ENCODE measurements around the gene IL17RE. TPM values are rescaled to one million over a fixed set of nuclear protein-coding genes. Genes with fewer than 3 reads are reported as not detected.

IL17RE gene
- total and polyA plus RNA-seq, 2 donors: 3.6 to 5.9 TPM

DNA sequence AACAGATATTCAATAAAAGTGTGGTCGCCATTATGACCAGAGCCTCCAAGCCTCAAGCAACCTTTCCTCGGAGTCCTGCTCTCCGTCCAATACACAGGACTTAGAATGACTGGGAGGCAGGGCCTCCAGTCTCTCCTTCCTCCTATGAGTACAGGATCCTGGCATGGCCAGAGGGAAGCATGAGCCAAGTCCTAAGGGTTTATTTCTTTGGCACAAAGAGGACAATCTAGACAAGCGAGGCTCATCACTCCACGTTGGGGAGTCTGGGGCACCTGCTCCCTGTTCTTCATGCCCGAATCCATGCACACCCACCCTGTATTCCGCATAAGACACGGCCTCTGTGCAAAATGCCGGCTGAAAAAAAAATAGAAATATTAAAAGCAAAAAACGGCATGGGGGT is 42.7 kb downstream of the IL17RE start:
- H3K27ac ChIP-seq (ENCODE audit: low read depth in 1 of 2, low read length in 1 of 2): no peak overlapping the region
- H3K9me3 ChIP-seq (ENCODE audit: control insufficient read depth in 2 of 2, insufficient read depth in 1 of 2, low read length in 1 of 2): no peaks in the 10 kb centered on the region
- H3K27me3 ChIP-seq (ENCODE audit: control insufficient read depth in 2 of 2, insufficient read depth in 1 of 2, low read length in 1 of 2): no peaks in the 10 kb centered on the region
- DNase-seq (ENCODE audit: low read depth in 6 of 9, low spot score in 9 of 9): no peak
- no peak overlapping the region for H3K4me3 ChIP-seq (ENCODE audit: low read length in 2 of 2)
- H3K4me1 ChIP-seq (ENCODE audit: control insufficient read depth in 2 of 2, insufficient read depth in 2 of 2, low read length in 2 of 2): peaks cover 0 to 9% of the 10 kb centered on the region in 2 donors
- 95% methylated on average over 10 of the region's 10 CpGs for WGBS
- peaks cover 16 to 25% of the 10 kb centered on the region in 2 donors for H3K36me3 ChIP-seq (ENCODE audit: control insufficient read depth in 2 of 2, insufficient read depth in 2 of 2, low read length in 1 of 2)

DNA sequence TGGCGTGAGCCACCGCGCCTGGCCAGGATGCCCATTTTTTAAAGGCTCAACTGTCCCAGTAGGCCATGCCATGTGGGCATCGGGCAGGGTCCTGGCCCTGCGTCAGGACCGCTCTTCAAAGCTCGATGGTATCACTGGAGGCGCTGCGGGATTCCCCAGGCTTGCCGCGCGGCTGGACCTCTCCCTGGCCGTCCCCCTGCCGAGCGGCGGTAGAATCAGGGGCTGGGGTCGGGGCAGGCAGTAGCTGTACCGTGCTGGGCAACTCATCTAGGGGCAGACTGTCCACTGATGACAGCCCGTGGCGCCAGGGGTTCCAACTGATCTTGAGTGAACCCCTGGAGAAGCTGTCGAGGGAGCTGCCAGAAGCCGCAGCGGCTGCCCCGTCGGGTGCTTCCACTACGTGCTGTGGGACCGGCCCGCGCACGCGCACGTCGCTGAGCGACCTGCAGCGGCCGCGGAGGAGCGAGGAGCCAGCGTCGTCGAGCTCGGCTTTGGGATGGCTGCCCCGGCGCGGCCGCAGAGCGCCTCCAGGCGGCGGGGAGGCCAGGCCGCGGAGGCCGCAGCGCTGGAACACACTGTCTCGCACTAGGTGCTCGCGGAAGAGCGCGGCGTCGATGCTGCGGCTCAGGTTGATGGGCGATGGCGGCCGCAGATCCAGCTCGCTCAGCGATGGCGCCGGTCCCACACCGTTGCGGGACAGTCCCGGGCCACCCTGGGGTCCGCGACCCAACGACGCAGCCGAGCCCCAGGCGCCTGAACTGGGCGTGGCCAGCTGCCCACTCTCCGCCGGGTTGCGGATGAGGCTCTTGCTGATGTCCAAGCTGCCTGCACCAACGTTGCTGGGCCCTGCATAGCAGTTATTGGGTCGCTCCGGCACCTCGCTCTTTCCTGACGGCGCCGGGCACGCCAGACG is 43.7 kb downstream of the IL17RE start:
- Histone ChIP-seq H3K36me3 (ENCODE audit: control insufficient read depth in 2 of 2, insufficient read depth in 2 of 2, low read length in 1 of 2) (peaks cover 13 to 18% of the 10 kb centered on the region in 2 donors), H3K4me3 (ENCODE audit: low read length in 2 of 2) (peak overlapping the region; percentile 0 to 53), H3K27me3 (ENCODE audit: control insufficient read depth in 2 of 2, insufficient read depth in 1 of 2, low read length in 1 of 2) (peaks cover 0 to under 1% of the 10 kb centered on the region in 2 donors), H3K9me3 (ENCODE audit: control insufficient read depth in 2 of 2, insufficient read depth in 1 of 2, low read length in 1 of 2) (no peaks in the 10 kb centered on the region), H3K4me1 (ENCODE audit: control insufficient read depth in 2 of 2, insufficient read depth in 2 of 2, low read length in 2 of 2) (peaks cover 0 to 14% of the 10 kb centered on the region in 2 donors), H3K27ac (ENCODE audit: low read depth in 1 of 2, low read length in 1 of 2) (peak overlapping the region in 1 of 2 donors; percentile 14)
- peak; percentile 47 to 93 (median 79) for DNase-seq (ENCODE audit: low read depth in 6 of 9, low spot score in 9 of 9)
- WGBS: 68% methylated on average over 90 of the region's 90 CpGs

DNA sequence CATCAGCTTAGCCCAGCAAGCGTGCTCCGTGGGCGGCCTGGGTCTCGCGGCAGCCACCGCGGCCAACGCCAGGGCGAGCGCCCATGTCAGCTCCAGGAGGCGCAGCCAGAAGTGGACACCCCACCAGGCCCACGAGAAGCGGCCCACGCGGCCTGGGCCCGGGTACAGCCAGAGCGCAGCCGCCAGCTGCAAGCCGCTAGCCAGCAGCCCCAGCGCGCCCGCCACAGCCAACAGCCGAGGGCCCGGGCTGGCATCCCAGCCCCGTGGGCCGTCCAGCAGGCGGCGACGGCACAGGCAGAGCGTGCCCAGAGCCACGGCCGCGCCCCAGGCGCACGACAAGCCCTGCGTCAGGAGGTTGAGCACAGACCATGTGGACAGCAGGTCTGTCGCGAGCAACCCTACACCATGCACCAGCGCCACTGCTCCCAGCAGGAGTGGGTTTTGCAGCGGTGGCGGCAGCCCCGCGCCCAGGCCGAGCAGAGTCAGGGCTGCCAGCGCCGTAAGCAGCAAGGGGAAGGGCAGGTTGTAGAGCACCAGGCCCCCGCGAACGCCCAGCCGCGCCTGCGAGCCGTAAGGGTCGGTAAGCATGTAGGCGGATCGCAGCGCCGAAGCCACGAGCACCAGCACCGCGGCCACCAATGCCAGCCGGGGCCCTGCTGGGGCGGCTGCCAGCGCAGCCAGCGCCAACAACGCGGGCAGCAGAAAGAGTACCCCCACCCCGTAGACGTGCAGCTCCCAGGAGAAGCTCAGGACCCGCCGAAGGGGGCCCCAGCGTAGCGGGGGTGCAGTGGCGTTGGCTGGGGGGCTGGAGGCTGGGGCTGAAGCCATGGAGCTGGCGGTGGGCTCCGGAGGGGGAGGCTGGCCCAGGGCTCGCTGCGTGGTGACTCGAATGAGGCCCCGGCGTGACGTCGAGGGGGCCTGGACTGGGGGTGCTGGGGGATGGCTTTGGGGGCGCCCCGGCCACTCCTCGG is 44.7 kb downstream of the IL17RE start:
- peak overlapping the region in 1 of 2 donors; percentile 13 for H3K4me3 ChIP-seq (ENCODE audit: low read length in 2 of 2)
- H3K4me1 ChIP-seq (ENCODE audit: control insufficient read depth in 2 of 2, insufficient read depth in 2 of 2, low read length in 2 of 2): peaks cover 7 to 21% of the 10 kb centered on the region in 2 donors
- no peak for DNase-seq (ENCODE audit: low read depth in 6 of 9, low spot score in 9 of 9)
- H3K27me3 ChIP-seq (ENCODE audit: control insufficient read depth in 2 of 2, insufficient read depth in 1 of 2, low read length in 1 of 2): peaks cover 0 to 9% of the 10 kb centered on the region in 2 donors
- no peaks in the 10 kb centered on the region for H3K9me3 ChIP-seq (ENCODE audit: control insufficient read depth in 2 of 2, insufficient read depth in 1 of 2, low read length in 1 of 2)
- WGBS: 96% methylated on average over 86 of the region's 86 CpGs
- H3K27ac ChIP-seq (ENCODE audit: low read depth in 1 of 2, low read length in 1 of 2): no peak overlapping the region
- peaks cover 13 to 18% of the 10 kb centered on the region in 2 donors for H3K36me3 ChIP-seq (ENCODE audit: control insufficient read depth in 2 of 2, insufficient read depth in 2 of 2, low read length in 1 of 2)

DNA sequence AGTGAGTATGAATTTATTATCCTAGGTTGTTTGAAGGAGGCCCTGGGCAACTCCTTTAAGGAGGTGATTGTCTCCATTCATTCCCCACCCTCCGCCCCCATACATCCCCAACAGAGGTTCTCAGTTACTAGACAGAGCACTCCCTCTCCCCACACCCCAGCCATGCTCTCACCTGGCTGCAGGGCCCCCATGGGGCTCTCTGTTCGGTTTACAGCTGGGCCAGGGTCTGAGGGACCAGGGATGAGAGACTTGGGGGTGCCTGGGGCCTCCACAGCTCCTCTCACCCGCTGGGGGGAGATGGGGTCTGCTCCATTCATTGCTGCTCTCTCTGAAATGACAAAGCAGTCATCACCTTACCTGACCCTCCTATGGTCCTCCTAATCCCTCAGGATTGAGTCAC is 45.9 kb downstream of the IL17RE start:
- WGBS: 93% methylated on average over 3 of the region's 3 CpGs
- H3K36me3 ChIP-seq (ENCODE audit: control insufficient read depth in 2 of 2, insufficient read depth in 2 of 2, low read length in 1 of 2): peaks cover 4 to 9% of the 10 kb centered on the region in 2 donors

DNA sequence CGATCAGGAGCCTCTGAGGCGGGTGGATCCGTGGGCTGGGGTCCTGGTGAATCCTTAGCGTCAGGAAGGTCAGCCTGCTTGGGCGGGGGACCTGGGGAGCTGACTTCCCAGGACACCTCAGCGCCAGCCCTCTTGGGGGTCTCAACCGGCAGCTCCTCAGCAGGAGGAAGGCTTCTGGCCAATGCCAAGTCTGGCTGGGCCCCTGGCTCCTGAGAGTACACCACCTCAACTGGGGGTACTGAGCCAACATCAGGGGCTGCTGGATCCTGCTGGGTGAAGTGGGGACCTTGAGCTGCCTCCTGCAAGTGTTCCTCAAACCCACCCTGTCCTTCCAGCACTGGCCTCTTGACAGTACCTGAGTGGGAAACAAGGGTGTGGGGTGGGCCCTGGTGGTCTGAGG is 46.5 kb downstream of the IL17RE start:
- Histone ChIP-seq H3K27me3 (ENCODE audit: control insufficient read depth in 2 of 2, insufficient read depth in 1 of 2, low read length in 1 of 2) (peaks cover 0 to 10% of the 10 kb centered on the region in 2 donors), H3K27ac (ENCODE audit: low read depth in 1 of 2, low read length in 1 of 2) (no peak overlapping the region), H3K9me3 (ENCODE audit: control insufficient read depth in 2 of 2, insufficient read depth in 1 of 2, low read length in 1 of 2) (no peaks in the 10 kb centered on the region), H3K4me3 (ENCODE audit: low read length in 2 of 2) (no peak overlapping the region), H3K36me3 (ENCODE audit: control insufficient read depth in 2 of 2, insufficient read depth in 2 of 2, low read length in 1 of 2) (peaks cover 0 to 8% of the 10 kb centered on the region in 2 donors), H3K4me1 (ENCODE audit: control insufficient read depth in 2 of 2, insufficient read depth in 2 of 2, low read length in 2 of 2) (peaks cover 8 to 23% of the 10 kb centered on the region in 2 donors)
- 100% methylated on average over 7 of the region's 7 CpGs for WGBS
- DNase-seq (ENCODE audit: low read depth in 6 of 9, low spot score in 9 of 9): no peak

More for the DNA sequence above, 45.9 kb downstream of the IL17RE start:
- no peaks in the 10 kb centered on the region for H3K9me3 ChIP-seq (ENCODE audit: control insufficient read depth in 2 of 2, insufficient read depth in 1 of 2, low read length in 1 of 2)
- H3K4me1 ChIP-seq (ENCODE audit: control insufficient read depth in 2 of 2, insufficient read depth in 2 of 2, low read length in 2 of 2): peaks cover 8 to 23% of the 10 kb centered on the region in 2 donors
- H3K27ac ChIP-seq (ENCODE audit: low read depth in 1 of 2, low read length in 1 of 2): no peak overlapping the region
- DNase-seq (ENCODE audit: low read depth in 6 of 9, low spot score in 9 of 9): no peak
- H3K4me3 ChIP-seq (ENCODE audit: low read length in 2 of 2): no peak overlapping the region
- H3K27me3 ChIP-seq (ENCODE audit: control insufficient read depth in 2 of 2, insufficient read depth in 1 of 2, low read length in 1 of 2): peaks cover 0 to 10% of the 10 kb centered on the region in 2 donors

DNA sequence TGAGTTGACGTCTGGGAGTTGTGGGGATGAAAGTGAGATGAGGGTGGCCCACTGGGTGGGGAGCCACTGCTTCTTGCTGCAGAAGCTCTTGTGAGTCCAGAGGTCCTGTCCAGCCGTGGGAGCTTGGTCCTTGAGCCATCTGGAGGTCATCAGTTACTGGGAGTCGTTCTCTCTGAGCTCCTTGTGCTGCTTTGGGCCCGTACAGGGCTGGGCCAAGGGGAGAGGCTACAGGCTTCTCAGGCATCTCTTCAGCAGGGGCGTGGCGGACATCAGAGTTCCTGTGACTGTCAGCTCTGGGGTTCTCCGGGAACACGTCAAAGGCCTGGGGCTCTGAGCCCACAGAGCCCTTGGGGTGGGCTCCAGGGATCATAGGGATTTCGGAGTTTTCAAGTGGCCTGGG is 47.0 kb downstream of the IL17RE start:
- WGBS: 92% methylated on average over 9 of the region's 9 CpGs
- Histone ChIP-seq H3K4me1 (ENCODE audit: control insufficient read depth in 2 of 2, insufficient read depth in 2 of 2, low read length in 2 of 2) (peaks cover 8 to 23% of the 10 kb centered on the region in 2 donors), H3K36me3 (ENCODE audit: control insufficient read depth in 2 of 2, insufficient read depth in 2 of 2, low read length in 1 of 2) (peaks cover 0 to 4% of the 10 kb centered on the region in 2 donors)

DNA sequence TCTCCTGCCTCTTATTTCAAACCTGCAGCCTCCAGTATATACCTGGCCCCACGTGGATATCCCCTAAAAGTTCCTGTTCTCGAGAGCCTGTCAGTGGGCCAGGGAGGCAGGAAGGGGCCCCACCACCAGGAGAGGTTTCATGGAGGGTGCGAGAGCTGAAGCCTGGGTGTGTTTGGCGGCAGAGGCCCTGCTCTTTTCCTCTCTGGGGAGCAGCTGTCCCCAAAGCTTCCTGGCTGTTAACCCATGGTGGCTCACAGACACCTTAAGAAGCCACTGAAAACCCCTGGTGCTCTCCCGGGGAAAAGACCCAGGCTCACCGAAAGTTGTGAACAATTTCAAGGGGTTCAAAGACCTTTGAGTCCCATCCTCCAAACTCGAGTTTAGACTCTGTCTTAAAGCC is 48.5 kb downstream of the IL17RE start:
- Histone ChIP-seq H3K36me3 (ENCODE audit: control insufficient read depth in 2 of 2, insufficient read depth in 2 of 2, low read length in 1 of 2) (peaks cover 0 to 3% of the 10 kb centered on the region in 2 donors), H3K9me3 (ENCODE audit: control insufficient read depth in 2 of 2, insufficient read depth in 1 of 2, low read length in 1 of 2) (no peaks in the 10 kb centered on the region), H3K4me1 (ENCODE audit: control insufficient read depth in 2 of 2, insufficient read depth in 2 of 2, low read length in 2 of 2) (peaks cover 8 to 20% of the 10 kb centered on the region in 2 donors), H3K27ac (ENCODE audit: low read depth in 1 of 2, low read length in 1 of 2) (no peak overlapping the region), H3K4me3 (ENCODE audit: low read length in 2 of 2) (peak overlapping the region in 1 of 2 donors; percentile 50), H3K27me3 (ENCODE audit: control insufficient read depth in 2 of 2, insufficient read depth in 1 of 2, low read length in 1 of 2) (peaks cover 0 to 10% of the 10 kb centered on the region in 2 donors)
- DNase-seq (ENCODE audit: low read depth in 6 of 9, low spot score in 9 of 9): peak in 1 of 9 donors; percentile 34
- WGBS: 7% methylated on average over 7 of the region's 7 CpGs

More for the DNA sequence above, 47.0 kb downstream of the IL17RE start:
- Histone ChIP-seq H3K27ac (ENCODE audit: low read depth in 1 of 2, low read length in 1 of 2) (no peak overlapping the region), H3K27me3 (ENCODE audit: control insufficient read depth in 2 of 2, insufficient read depth in 1 of 2, low read length in 1 of 2) (peaks cover 0 to 10% of the 10 kb centered on the region in 2 donors), H3K9me3 (ENCODE audit: control insufficient read depth in 2 of 2, insufficient read depth in 1 of 2, low read length in 1 of 2) (no peaks in the 10 kb centered on the region), H3K4me3 (ENCODE audit: low read length in 2 of 2) (no peak overlapping the region)
- no peak for DNase-seq (ENCODE audit: low read depth in 6 of 9, low spot score in 9 of 9)

DNA sequence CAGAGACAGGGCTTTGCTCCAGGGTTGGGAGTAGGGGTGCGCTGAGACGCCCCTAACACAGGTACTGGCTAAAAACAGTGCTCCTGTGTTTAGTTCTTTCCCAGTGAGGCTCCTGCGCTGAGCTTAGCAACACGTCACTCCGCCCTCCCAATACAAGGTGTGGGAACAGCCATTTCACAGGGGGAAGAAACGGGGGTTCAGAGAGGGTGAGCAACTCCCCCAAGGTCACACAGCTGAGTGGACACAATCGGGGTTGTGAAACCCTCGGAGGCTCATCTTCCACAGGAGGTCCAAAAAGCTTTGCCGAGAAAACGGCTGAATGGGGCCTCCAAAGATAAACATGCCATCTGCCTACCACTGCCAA is 48.9 kb downstream of the IL17RE start:
- peak in 1 of 9 donors; percentile 35 for DNase-seq (ENCODE audit: low read depth in 6 of 9, low spot score in 9 of 9)
- 13% methylated on average over 10 of the region's 10 CpGs for WGBS
- peaks cover 0 to 2% of the 10 kb centered on the region in 2 donors for H3K36me3 ChIP-seq (ENCODE audit: control insufficient read depth in 2 of 2, insufficient read depth in 2 of 2, low read length in 1 of 2)
- peak overlapping the region; percentile 50 to 58 for H3K4me3 ChIP-seq (ENCODE audit: low read length in 2 of 2)
- H3K27me3 ChIP-seq (ENCODE audit: control insufficient read depth in 2 of 2, insufficient read depth in 1 of 2, low read length in 1 of 2): peaks cover 0 to 10% of the 10 kb centered on the region in 2 donors
- peaks cover 8 to 18% of the 10 kb centered on the region in 2 donors for H3K4me1 ChIP-seq (ENCODE audit: control insufficient read depth in 2 of 2, insufficient read depth in 2 of 2, low read length in 2 of 2)
- H3K9me3 ChIP-seq (ENCODE audit: control insufficient read depth in 2 of 2, insufficient read depth in 1 of 2, low read length in 1 of 2): no peaks in the 10 kb centered on the region
- no peak overlapping the region for H3K27ac ChIP-seq (ENCODE audit: low read depth in 1 of 2, low read length in 1 of 2)

Measured in thymus (tissue), 11 donors.